Esophagus (tissue), 2 donors: ENCODE results near the gene MRPL39. TPM values are rescaled to one million over a fixed set of nuclear protein-coding genes. Genes with fewer than 3 reads are reported as not detected.

ENCODE experiments used
- H3K27ac ChIP-seq, 2 donors: one replicate each; pipeline ENCODE4 v1.5.1; 2013; ENCODE audit warnings: low read depth in 2 of 2, mild to moderate bottlenecking in 2 of 2, inconsistent platforms in 1 of 2, low read length in 1 of 2, moderate library complexity in 1 of 2
- H3K27me3 ChIP-seq, 2 donors: one replicate each; pipeline ENCODE4 v1.6.1; 2013; ENCODE audit warnings: low read length in 2 of 2, control low read depth in 1 of 2, mild to moderate bottlenecking in 1 of 2; ENCODE audit not compliant: insufficient read depth in 2 of 2, control insufficient read depth in 1 of 2
- H3K36me3 ChIP-seq, 2 donors: one replicate each; pipeline ENCODE4 v1.6.1; 2013; ENCODE audit warnings: low read length in 1 of 2; ENCODE audit not compliant: control insufficient read depth in 2 of 2, insufficient read depth in 2 of 2
- H3K4me1 ChIP-seq, 2 donors: one replicate each; pipeline ENCODE4 v1.6.1; 2013; ENCODE audit warnings: low read length in 1 of 2; ENCODE audit not compliant: control insufficient read depth in 2 of 2, insufficient read depth in 2 of 2
- H3K4me3 ChIP-seq, 2 donors: one replicate each; pipeline ENCODE4 v1.5.1; 2013; ENCODE audit warnings: low read length in 2 of 2, mild to moderate bottlenecking in 2 of 2, low read depth in 1 of 2, moderate library complexity in 1 of 2
- H3K9me3 ChIP-seq, 2 donors: one replicate each; pipeline ENCODE4 v1.6.1; 2013; ENCODE audit warnings: mild to moderate bottlenecking in 2 of 2, low read depth in 1 of 2, low read length in 1 of 2, moderate library complexity in 1 of 2; ENCODE audit not compliant: control insufficient read depth in 2 of 2, insufficient read depth in 1 of 2
- WGBS, 2 donors: extraction: QIAGEN DNeasy Blood & Tissue Kit; methylation state at CpG; one replicate each; pipeline ENCODE4 v1.1.7; 2013; 5-methylcytosine and 5-hydroxymethylcytosine counted together
- polyA plus RNA-seq, 2 donors: library from polyadenylated mRNA; stranded (reverse); fragments of 200-250 nt; gene quantifications; one replicate each; pipeline ENCODE4 v1.2.3, GENCODE V29; 2013
- donor health status: healthy with polysubstance abuse.
- donor health status: Bipolar disorder and iron deficiency.

Gene MRPL39
- polyA plus RNA-seq, 2 donors, result 24.6 to 31.0 TPM

DNA sequence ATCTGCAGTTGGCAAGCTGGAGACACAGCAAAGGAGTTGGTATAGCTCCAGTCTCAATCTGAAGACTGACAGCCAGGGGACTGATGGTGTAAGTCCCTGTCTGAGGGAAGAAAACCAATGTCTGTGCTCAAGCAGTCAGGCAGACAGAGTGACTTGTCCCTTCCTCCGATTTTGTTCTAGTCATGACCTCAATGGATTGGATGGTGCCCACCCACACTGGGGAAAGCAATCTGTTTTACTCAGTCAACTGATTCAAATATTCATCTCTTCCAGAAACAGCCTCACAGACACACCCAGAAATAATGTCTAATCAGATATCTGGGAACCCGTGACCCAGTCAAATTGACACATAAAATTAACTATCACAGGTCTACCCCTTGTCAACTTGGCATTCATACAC is 11.9 kb upstream of the MRPL39 start:
- Histone ChIP-seq H3K27ac (no peak overlapping the region), H3K9me3 (no peaks in the 10 kb centered on the region), H3K4me3 (no peak overlapping the region), H3K36me3 (no peaks in the 10 kb centered on the region), H3K27me3 (peaks cover 0 to 3% of the 10 kb centered on the region in 2 donors), H3K4me1 (no peaks in the 10 kb centered on the region)
- WGBS, 2 donors, result 74 to 88% methylated on average over 2 of the region's 2 CpGs

DNA sequence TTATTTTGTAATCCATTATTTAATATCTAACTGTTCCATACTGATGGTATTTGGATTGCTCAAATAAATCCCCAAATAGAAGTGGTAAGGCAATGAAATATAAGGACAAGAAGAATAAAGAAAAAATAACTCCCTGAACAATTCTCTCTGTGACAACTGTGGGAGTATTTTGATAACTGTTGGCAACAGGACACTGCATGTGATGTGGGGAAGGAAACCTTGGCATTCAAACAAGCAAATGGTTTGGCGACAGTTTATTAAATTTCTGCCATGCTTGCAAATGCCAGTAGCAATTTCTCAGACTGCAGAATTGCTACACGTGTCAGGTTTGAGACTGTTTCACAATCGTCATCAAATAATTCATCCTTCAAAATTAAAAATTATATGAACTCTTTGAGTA is 8.6 kb upstream of the MRPL39 start:
- WGBS, 2 donors, result 54 to 60% methylated on average over 3 of the region's 3 CpGs
- H3K27me3 ChIP-seq, result peaks cover 0 to 3% of the 10 kb centered on the region in 2 donors
- no peaks in the 10 kb centered on the region for H3K4me1 ChIP-seq
- no peak overlapping the region for H3K4me3 ChIP-seq
- H3K9me3 ChIP-seq, result no peaks in the 10 kb centered on the region
- no peak overlapping the region for H3K27ac ChIP-seq
- no peaks in the 10 kb centered on the region for H3K36me3 ChIP-seq

DNA sequence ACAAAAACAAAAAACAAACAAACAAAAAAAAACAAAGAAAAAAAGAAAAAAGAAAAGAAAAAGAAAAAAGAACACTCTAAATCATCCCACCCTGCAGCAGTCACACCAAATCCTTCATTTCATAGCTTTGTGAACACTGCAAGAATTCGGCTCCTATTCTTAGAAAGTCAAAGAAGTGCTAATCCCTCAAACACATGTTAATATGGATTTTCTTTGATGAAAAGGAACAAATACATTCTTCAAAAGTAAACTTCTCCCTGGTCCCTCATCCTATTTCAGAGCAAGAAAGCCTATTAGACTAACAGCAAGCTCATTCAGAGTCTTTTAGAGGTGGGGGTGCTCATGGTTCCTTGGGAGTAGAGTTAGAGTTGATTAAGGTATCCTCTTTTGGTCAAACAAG is 7.2 kb upstream of the MRPL39 start:
- no peaks in the 10 kb centered on the region for H3K4me1 ChIP-seq
- H3K36me3 ChIP-seq, result no peaks in the 10 kb centered on the region
- 97 to 100% methylated on average over 1 of the region's 1 CpG for WGBS, 2 donors
- no peak overlapping the region for H3K4me3 ChIP-seq
- H3K9me3 ChIP-seq, result no peaks in the 10 kb centered on the region
- no peak overlapping the region for H3K27ac ChIP-seq
- peaks cover 0 to 3% of the 10 kb centered on the region in 2 donors for H3K27me3 ChIP-seq

DNA sequence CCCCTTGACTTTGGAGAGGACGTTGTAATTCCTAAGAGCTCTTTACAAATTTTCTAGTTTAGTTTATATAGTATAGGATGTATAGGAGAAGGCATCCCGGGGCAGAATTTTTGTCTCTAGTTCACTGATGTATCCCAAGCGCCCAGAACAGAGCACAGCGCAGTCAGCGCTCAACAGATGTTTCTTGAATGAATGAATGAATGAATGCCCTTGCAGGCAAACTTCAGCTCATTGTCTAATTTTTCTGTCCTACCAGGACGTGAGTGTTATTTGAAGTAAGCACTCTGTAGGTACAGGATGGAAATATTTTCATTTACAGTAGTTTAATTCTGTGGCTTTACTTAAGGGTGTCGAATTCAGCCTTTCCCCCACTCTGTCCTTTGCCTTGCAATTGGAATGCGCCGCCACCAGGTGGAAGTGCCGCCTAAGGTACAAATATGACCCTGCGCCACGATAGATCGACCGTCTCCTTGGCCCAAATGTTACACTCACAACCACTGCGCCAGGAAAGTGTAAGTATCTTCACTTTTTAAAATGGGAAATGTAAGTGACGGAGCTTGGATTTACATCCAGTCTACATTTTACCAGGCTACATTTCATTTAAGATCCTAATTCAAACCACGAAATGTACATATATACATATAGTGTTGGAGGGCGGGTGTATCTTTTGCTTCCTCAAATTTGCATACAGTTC is 910 bp upstream of the MRPL39 start:
- H3K4me3 ChIP-seq, result peak overlapping the region; percentile 72 to 92
- WGBS, 2 donors, result 6 to 7% methylated on average over 18 of the region's 18 CpGs
- H3K4me1 ChIP-seq, result no peaks in the 10 kb centered on the region
- H3K36me3 ChIP-seq, result peaks cover 0 to 2% of the 10 kb centered on the region in 2 donors
- H3K27me3 ChIP-seq, result no peaks in the 10 kb centered on the region
- H3K27ac ChIP-seq, result peak overlapping the region in 1 of 2 donors; percentile 7
- H3K9me3 ChIP-seq, result no peaks in the 10 kb centered on the region

DNA sequence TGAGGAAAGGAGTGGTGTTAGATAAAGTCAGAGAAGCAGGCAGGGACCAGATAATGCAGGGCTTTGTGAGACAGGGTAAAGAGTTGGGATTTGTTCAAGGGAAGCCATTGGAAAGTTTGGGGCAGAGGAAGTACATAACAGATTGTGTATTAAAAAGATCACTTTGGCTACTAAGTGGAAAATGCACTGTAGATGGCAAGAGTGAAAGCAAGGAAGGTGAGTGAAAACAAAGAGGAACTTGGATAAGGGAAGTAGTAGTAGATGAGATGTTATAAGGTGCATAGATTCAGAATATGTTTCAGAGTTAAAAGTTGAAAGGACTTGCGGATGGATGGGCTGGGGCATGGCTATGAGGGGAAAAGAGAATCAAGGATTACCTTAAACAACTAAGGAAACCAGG is 17.4 kb downstream of the MRPL39 start:
- Histone ChIP-seq H3K4me3 (no peak overlapping the region), H3K9me3 (no peaks in the 10 kb centered on the region), H3K27ac (no peak overlapping the region), H3K4me1 (no peaks in the 10 kb centered on the region), H3K27me3 (no peaks in the 10 kb centered on the region), H3K36me3 (peaks cover 6 to 10% of the 10 kb centered on the region in 2 donors)
- WGBS, 2 donors, result 95 to 96% methylated on average over 1 of the region's 1 CpG

DNA sequence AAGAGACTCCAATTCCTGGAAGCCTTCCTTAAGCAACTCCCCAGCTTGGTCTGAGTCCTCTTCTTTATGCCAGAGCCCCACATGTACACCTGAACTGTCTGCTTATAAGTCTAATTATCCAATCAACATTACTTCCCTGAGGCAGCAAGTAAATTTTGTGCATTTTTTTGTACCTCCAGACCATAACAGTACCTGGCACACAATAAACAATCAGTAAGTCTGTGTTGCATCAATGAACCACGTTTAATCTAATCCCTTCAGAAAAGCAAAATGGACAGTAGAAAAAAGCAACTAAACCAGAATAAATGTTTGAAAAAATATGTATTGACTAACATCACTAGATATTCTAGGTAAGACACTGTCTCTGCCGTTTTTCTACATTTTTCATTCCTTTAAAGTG is 20.5 kb downstream of the MRPL39 start:
- no peaks in the 10 kb centered on the region for H3K27me3 ChIP-seq
- H3K36me3 ChIP-seq, result peaks cover 0 to 2% of the 10 kb centered on the region in 2 donors
- H3K27ac ChIP-seq, result no peak overlapping the region
- 72 to 76% methylated on average over 2 of the region's 2 CpGs for WGBS, 2 donors
- H3K4me3 ChIP-seq, result no peak overlapping the region
- no peaks in the 10 kb centered on the region for H3K4me1 ChIP-seq
- H3K9me3 ChIP-seq, result no peaks in the 10 kb centered on the region

DNA sequence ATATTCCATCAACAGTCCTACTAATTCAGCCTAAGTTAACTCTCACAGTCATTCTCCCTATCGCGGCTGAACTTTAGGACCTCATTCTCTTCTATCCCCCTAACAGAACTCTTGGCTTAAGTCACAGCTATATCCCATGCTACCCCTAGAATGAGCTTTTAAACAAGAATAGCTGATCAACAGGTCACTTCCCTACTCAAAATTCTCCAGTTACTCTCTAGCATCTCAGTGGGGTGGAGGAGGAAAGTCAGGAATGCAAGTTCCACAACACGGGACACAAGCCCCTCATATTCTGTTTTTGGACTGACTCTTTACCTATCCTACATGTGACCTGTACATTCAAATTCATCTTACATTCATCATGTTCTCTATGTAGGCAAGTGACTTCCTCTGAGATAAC is 21.0 kb downstream of the MRPL39 start:
- 95 to 96% methylated on average over 3 of the region's 3 CpGs for WGBS, 2 donors
- Histone ChIP-seq H3K4me1 (no peaks in the 10 kb centered on the region), H3K9me3 (no peaks in the 10 kb centered on the region), H3K4me3 (no peak overlapping the region), H3K27ac (no peak overlapping the region), H3K36me3 (peaks cover 0 to 2% of the 10 kb centered on the region in 2 donors), H3K27me3 (no peaks in the 10 kb centered on the region)

DNA sequence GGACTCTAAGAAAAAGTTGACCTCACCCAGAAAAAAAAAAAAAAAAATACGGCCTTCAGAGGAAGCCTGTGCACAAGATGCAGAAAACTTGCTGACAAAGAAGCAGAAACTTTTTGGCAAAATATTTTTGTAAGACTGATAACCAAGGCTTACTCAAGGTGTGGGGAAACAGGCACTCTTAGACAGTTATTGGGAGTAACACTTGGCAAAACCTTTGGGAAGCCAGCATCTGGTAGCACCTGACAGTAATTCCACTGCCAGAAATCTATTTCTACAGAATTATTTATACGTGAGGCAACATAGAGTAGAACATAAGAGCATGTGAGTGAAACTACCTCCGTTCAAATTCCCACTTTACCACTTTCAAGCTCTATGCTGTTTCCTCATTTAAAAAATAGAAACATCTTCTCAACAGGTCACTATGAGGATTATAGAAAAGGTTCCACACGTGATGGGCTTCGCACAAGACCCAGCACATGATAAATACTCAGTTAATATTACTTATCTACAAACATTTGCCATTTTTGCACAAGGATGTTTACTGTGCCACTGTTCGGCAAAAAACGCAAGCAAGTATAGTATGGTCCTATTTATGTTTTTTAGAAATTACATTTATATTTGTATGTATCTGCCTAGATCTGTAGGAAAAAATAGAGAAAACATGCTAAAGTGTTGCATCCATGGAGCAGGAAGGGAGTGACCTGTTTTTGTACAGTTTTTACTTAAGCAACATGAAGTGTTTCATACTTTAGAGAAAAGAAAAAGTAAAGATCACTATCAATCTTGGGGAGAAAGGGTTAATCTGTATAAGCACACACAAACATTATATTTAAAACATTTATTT is 22.2 kb downstream of the MRPL39 start:
- no peaks in the 10 kb centered on the region for H3K9me3 ChIP-seq
- H3K27ac ChIP-seq, result no peak overlapping the region
- no peak overlapping the region for H3K4me3 ChIP-seq
- 80 to 92% methylated on average over 7 of the region's 7 CpGs for WGBS, 2 donors
- peaks cover 0 to 2% of the 10 kb centered on the region in 2 donors for H3K36me3 ChIP-seq
- no peaks in the 10 kb centered on the region for H3K27me3 ChIP-seq
- no peaks in the 10 kb centered on the region for H3K4me1 ChIP-seq

DNA sequence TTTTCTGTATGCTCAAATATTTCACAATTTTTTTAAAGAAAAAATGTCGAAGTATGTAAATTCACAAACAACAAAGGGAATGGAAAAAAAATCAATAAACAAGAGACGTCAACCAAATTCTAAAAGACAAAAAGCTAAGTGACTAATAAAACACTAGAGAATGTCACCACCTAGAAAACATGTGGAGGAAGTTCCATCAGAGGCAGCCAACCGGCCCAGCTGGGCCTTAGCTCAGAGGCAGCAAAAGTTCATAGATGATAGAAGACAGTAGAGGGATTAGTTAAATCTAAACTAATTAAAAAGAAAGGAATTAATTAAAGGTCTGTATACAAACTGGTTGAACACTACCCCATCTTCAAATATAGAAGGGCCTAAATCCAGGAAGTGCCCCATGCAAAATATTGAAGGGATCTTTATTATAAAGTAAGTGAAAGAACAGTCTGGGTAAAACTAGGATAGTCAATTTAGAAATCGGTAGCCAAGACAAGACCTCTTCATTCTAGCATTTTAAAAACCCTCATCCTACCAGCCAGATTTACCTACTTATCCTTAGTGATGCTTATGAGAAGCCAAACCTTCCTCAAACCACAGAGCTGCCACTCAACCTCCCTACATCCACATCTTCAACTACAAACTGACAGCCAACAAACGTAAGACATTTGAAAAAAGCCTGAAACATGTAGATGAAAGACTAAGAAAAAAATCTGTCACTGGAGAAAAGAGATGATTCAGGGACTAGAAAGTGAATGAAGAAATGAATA is 23.7 kb downstream of the MRPL39 start:
- no peak overlapping the region for H3K4me3 ChIP-seq
- peaks cover 0 to 2% of the 10 kb centered on the region in 2 donors for H3K36me3 ChIP-seq
- no peak overlapping the region for H3K27ac ChIP-seq
- H3K27me3 ChIP-seq, result no peaks in the 10 kb centered on the region
- H3K4me1 ChIP-seq, result no peaks in the 10 kb centered on the region
- H3K9me3 ChIP-seq, result no peaks in the 10 kb centered on the region
- 73 to 76% methylated on average over 5 of the region's 5 CpGs for WGBS, 2 donors
